ENCODE data around the gene RSL1D1.

DNA sequence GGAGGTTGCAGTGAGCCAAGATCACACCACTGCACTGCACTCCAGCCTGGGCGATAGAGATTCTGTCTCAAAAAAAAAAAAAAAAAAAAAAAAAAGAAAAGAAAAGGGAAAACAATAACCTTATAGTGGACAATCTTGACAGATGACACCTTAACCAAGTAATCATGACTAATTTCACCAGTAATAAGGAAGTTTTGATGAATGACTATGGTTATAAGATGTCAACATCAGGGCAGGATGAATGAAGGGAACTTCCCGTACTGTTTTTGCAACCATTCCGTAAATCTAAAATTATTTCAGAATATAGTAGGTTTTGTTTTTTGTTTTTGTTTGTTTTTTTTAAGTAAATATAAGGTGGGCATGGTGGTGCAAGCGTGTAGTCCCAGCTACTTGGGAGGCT is 41.4 kb upstream of the RSL1D1 start:
- TF ChIP-seq CHD2 (IDR thresholded peaks at IDR 0.05; ENCODE audit: low read depth, low read length) (no peak), RBBP5 (IDR thresholded peaks at IDR 0.05; ENCODE audit: borderline replicate concordance, insufficient read depth, low read length, poor library complexity, severe bottlenecking) (no peak), BRCA1 (IDR thresholded peaks at IDR 0.05) (no peak), BRCA1 (CRISPR knock-in tag; IDR thresholded peaks at IDR 0.05) (no peak), HDAC2 (IDR thresholded peaks at IDR 0.05) (no peak), YY1 (IDR thresholded peaks at IDR 0.05; ENCODE audit: borderline replicate concordance in 1 of 3, control insufficient read depth in 1 of 3, extremely low read depth in 1 of 3, insufficient read depth in 3 of 3, insufficient read length in 1 of 3, insufficient replicate concordance in 2 of 3, low read depth in 1 of 3, low read length in 2 of 3) (no peak), TAF9B (IDR thresholded peaks at IDR 0.05; ENCODE audit: partially characterized antibody) (no peak), TRIM28 (IDR thresholded peaks at IDR 0.05) (no peak), SPI1 (IDR thresholded peaks at IDR 0.05; ENCODE audit: borderline replicate concordance, low read depth, low read length) (no peak), POLR2AphosphoS5 (IDR thresholded peaks at IDR 0.05; ENCODE audit: control insufficient read depth, insufficient read depth, low read depth, low read length) (no peak), KLF16 (IDR thresholded peaks at IDR 0.05) (no peak), ZNF24 (IDR thresholded peaks at IDR 0.05) (no peak), DNMT1 (IDR thresholded peaks at IDR 0.05) (no peak)
- TF ChIP-seq, protein P1, sequence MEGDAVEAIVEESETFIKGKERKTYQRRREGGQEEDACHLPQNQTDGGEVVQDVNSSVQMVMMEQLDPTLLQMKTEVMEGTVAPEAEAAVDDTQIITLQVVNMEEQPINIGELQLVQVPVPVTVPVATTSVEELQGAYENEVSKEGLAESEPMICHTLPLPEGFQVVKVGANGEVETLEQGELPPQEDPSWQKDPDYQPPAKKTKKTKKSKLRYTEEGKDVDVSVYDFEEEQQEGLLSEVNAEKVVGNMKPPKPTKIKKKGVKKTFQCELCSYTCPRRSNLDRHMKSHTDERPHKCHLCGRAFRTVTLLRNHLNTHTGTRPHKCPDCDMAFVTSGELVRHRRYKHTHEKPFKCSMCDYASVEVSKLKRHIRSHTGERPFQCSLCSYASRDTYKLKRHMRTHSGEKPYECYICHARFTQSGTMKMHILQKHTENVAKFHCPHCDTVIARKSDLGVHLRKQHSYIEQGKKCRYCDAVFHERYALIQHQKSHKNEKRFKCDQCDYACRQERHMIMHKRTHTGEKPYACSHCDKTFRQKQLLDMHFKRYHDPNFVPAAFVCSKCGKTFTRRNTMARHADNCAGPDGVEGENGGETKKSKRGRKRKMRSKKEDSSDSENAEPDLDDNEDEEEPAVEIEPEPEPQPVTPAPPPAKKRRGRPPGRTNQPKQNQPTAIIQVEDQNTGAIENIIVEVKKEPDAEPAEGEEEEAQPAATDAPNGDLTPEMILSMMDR (IDR thresholded peaks at IDR 0.05 in 2 of 3, conservative IDR thresholded peaks at IDR 0.05 in 1 of 3; ENCODE audit: insufficient read depth in 2 of 3, low read depth in 1 of 3, low read length in 3 of 3): no peak
- TF ChIP-seq, protein P2, sequence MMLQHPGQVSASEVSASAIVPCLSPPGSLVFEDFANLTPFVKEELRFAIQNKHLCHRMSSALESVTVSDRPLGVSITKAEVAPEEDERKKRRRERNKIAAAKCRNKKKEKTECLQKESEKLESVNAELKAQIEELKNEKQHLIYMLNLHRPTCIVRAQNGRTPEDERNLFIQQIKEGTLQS (IDR thresholded peaks at IDR 0.05): no peak
- TF ChIP-seq, protein P2 (CRISPR knock-in tag; conservative IDR thresholded peaks at IDR 0.05): no peak

All from K562 (cell line).